Sigmoid colon (tissue), 7 donors: ENCODE data around the gene KIR2DL3. TPM values are rescaled to one million over a fixed set of nuclear protein-coding genes. Genes with fewer than 3 reads are reported as not detected.
"Not testable (repeated sequence)": the region's sequence is repeated elsewhere in the genome, so short reads cannot be mapped to it uniquely, and the experiment has no call there.

Experiments used
- DNase-seq: peaks from one replicate; pipeline ENCODE4 v3.0.0-alpha.2; 2019
- H3K27ac ChIP-seq, 4 donors: fragments of 200-600 bp; sonication (generic); one replicate each; pipeline ENCODE4 v1.5.1; 2016 to 2019; ENCODE audit warnings: mild to moderate bottlenecking in 1 of 4
- H3K27me3 ChIP-seq, 3 donors: fragments of 200-600 bp; sonication (generic); one replicate each; pipeline ENCODE4 v1.5.1; 2019; ENCODE audit warnings: mild to moderate bottlenecking in 1 of 3
- H3K36me3 ChIP-seq, 4 donors: fragments of 200-600 bp; sonication (generic); one replicate each; pipeline ENCODE4 v1.5.1; 2016 to 2019
- H3K4me1 ChIP-seq, 4 donors: fragments of 200-600 bp; sonication (generic); one replicate each; pipeline ENCODE4 v1.5.1; 2017 to 2019
- H3K4me3 ChIP-seq, 4 donors: fragments of 200-600 bp; sonication (generic); one replicate each; pipeline ENCODE4 v1.5.1; 2017 to 2019; ENCODE audit warnings: mild to moderate bottlenecking in 2 of 4, moderate library complexity in 1 of 4
- H3K9me3 ChIP-seq, 4 donors: fragments of 200-600 bp in 3 of 4; sonication (generic) in 3 of 4; one replicate each; pipeline versions ENCODE4 v1.5.1 to v1.6.1; 2013 to 2019
- CTCF ChIP-seq, 4 experiments: fragments of 450-650 bp in 3 of 4; fragments of 200-600 bp in 1 of 4; IDR thresholded peaks; one replicate each; pipeline ENCODE4 v1.5.1; 2016 to 2019; ENCODE audit warnings: antibody characterized with exemption in 4 of 4, mild to moderate bottlenecking in 3 of 4, moderate library complexity in 2 of 4
- EP300 ChIP-seq, 4 donors: sonication (generic); formaldehyde crosslinking; IDR thresholded peaks; one replicate each; pipeline ENCODE4 v1.6.1; 2017; ENCODE audit warnings: antibody characterized with exemption in 4 of 4
- POLR2A ChIP-seq, 2 donors: fragments of 450-650 bp; IDR thresholded peaks; one replicate each; pipeline ENCODE4 v1.6.1; 2016; ENCODE audit warnings: antibody characterized with exemption in 2 of 2, mild to moderate bottlenecking in 2 of 2, moderate library complexity in 2 of 2
- POLR2AphosphoS5 ChIP-seq, 4 donors: sonication (generic); formaldehyde crosslinking; IDR thresholded peaks; one replicate each; pipeline ENCODE4 v1.6.1; 2017; ENCODE audit warnings: antibody characterized with exemption in 4 of 4
- WGBS, 2 donors: extraction: QIAGEN DNeasy Blood & Tissue Kit; methylation state at CpG; one replicate each; pipeline ENCODE4 v1.1.7; 2013; 5-methylcytosine and 5-hydroxymethylcytosine counted together
- intact Hi-C: fragments of 100-400 bp; cut with DNase I; formaldehyde crosslinking; loops from one replicate; pipeline ENCODE4 v1.15.1; 2023
- polyA plus RNA-seq, 3 donors: library from polyadenylated mRNA; stranded (reverse); fragments of 200-250 nt; gene quantifications; one replicate each; pipeline ENCODE4 v1.2.3, GENCODE V29; 2013
- total RNA-seq, 4 donors: library from RNA; depleted of rRNA; stranded (reverse); fragments of >200 nt; gene quantifications; one replicate each; pipeline ENCODE4 v1.1.0, GENCODE V29; 2016
- donor health status: healthy with polysubstance abuse.
- donor health status: Bipolar disorder and iron deficiency.
- donor health status: healthy.

Gene KIR2DL3
- total and polyA plus RNA-seq, 7 donors, result 0.07 TPM; not detected in 6

GRCh38 chr19:54782916-54783315, 44.6 kb downstream of the KIR2DL3 start:
- H3K9me3 ChIP-seq, H3K27ac ChIP-seq, H3K27me3 ChIP-seq, H3K36me3 ChIP-seq, H3K4me1 ChIP-seq, H3K4me3 ChIP-seq, intact Hi-C loops, DNase-seq: not testable (repeated sequence)
- WGBS, 2 donors, result 67 to 79% methylated on average over 4 of the region's 4 CpGs

- H3K36me3 ChIP-seq, H3K4me3 ChIP-seq, H3K27ac ChIP-seq, H3K27me3 ChIP-seq, intact Hi-C loops, DNase-seq, H3K4me1 ChIP-seq, H3K9me3 ChIP-seq: not testable (repeated sequence)
- WGBS, 2 donors, result 89 to 90% methylated on average over 24 of the region's 24 CpGs
Observed at GRCh38 chr19:54786091-54786723, 47.9 kb downstream of the KIR2DL3 start.

- H3K27me3 ChIP-seq, H3K27ac ChIP-seq, H3K4me1 ChIP-seq, intact Hi-C loops, H3K36me3 ChIP-seq, H3K9me3 ChIP-seq, H3K4me3 ChIP-seq: not testable (repeated sequence)
- DNase-seq, result peak; percentile 28
- WGBS, 2 donors, result 78 to 79% methylated on average over 6 of the region's 6 CpGs
Observed at GRCh38 chr19:54788154-54788553, 49.8 kb downstream of the KIR2DL3 start.

GRCh38 chr19:54790711-54791110, 52.4 kb downstream of the KIR2DL3 start:
- intact Hi-C loops, result no loop called here
- H3K4me3 ChIP-seq, result no peak overlapping the region
- 62 to 75% methylated on average over 5 of the region's 5 CpGs for WGBS, 2 donors
- no peaks in the 10 kb centered on the region for H3K9me3 ChIP-seq
- H3K4me1 ChIP-seq, result no peaks in the 10 kb centered on the region
- H3K36me3 ChIP-seq, result no peaks in the 10 kb centered on the region
- no peak for TF ChIP-seq POLR2A (IDR thresholded peaks at IDR 0.05)
- no peak for TF ChIP-seq EP300 (IDR thresholded peaks at IDR 0.05)
- TF ChIP-seq POLR2AphosphoS5 (IDR thresholded peaks at IDR 0.05), result no peak
- TF ChIP-seq CTCF (IDR thresholded peaks at IDR 0.05), result no peak
- DNase-seq, result peak; percentile 15
- H3K27ac ChIP-seq, result no peak overlapping the region
- H3K27me3 ChIP-seq, result no peaks in the 10 kb centered on the region

- Histone ChIP-seq H3K27me3 (no peaks in the 10 kb centered on the region), H3K4me1 (no peaks in the 10 kb centered on the region), H3K9me3 (no peaks in the 10 kb centered on the region), H3K27ac (no peak overlapping the region), H3K36me3 (no peaks in the 10 kb centered on the region), H3K4me3 (no peak overlapping the region)
- no peak for DNase-seq
- intact Hi-C loops, result no loop called here
- 70 to 77% methylated on average over 6 of the region's 6 CpGs for WGBS, 2 donors
- TF ChIP-seq POLR2AphosphoS5 (IDR thresholded peaks at IDR 0.05) (no peak), EP300 (IDR thresholded peaks at IDR 0.05) (no peak), POLR2A (IDR thresholded peaks at IDR 0.05) (no peak), CTCF (IDR thresholded peaks at IDR 0.05) (no peak)
Observed at GRCh38 chr19:54791476-54791875, 53.2 kb downstream of the KIR2DL3 start.

GRCh38 chr19:54792814-54793213, 54.5 kb downstream of the KIR2DL3 start:
- TF ChIP-seq CTCF (IDR thresholded peaks at IDR 0.05), result no peak
- TF ChIP-seq POLR2A (IDR thresholded peaks at IDR 0.05), result no peak
- no peak for TF ChIP-seq EP300 (IDR thresholded peaks at IDR 0.05)
- no peak for TF ChIP-seq POLR2AphosphoS5 (IDR thresholded peaks at IDR 0.05)
- Histone ChIP-seq H3K36me3 (no peaks in the 10 kb centered on the region), H3K4me1 (no peaks in the 10 kb centered on the region), H3K27ac (no peak overlapping the region), H3K27me3 (no peaks in the 10 kb centered on the region), H3K9me3 (no peaks in the 10 kb centered on the region), H3K4me3 (peak overlapping the region in 1 of 4 donors; percentile 2)
- peak; percentile 20 for DNase-seq
- WGBS, 2 donors, result 45 to 56% methylated on average over 8 of the region's 8 CpGs
- intact Hi-C loops, result no loop called here
